G401 (cell line): ENCODE results near the gene PBRM1. TPM values are rescaled to one million over a fixed set of nuclear protein-coding genes. Genes with fewer than 3 reads are reported as not detected.
"Not testable (repeated sequence)": the region's sequence is repeated elsewhere in the genome, so short reads cannot be mapped to it uniquely, and the experiment has no call there.

Experiments
- DNase-seq: peaks from one replicate; pipeline ENCODE4 v3.0.0-alpha.2; 2015; ENCODE audit warnings: low spot score
- in situ Hi-C: cut with HindIII; loops from 2 replicates; pipeline ENCODE4 v1.10.0; 2016; ENCODE audit warnings: low sequenced_read_pairs, mixed read lengths
- total RNA-seq: library from RNA; depleted of rRNA; stranded (reverse); fragments of >200 nt; shearing (Covaris generic); gene quantifications from 2 replicates; pipeline ENCODE4 v1.2.3, GENCODE V29; 2014; rRNA removed

Gene PBRM1
- total RNA-seq, result 21.6 and 38.4 TPM in 2 replicates

- DNase-seq, result peak; percentile 95
- in situ Hi-C loops, result no loop called here
Observed at GRCh38 chr3:52685709-52686691, at the start of gene PBRM1, which contains the start of gene GNL3. TSS of gene PBRM1 (minus strand) at chr3:52685913. TSS of gene GNL3 (plus strand) at chr3:52686032. CDS start at chr3:52686093, 61 bp downstream.

- in situ Hi-C loops, result no loop called here
- DNase-seq, result no peak
Observed at GRCh38 chr3:52733256-52733891, 47.7 kb upstream of the PBRM1 start.

DNA sequence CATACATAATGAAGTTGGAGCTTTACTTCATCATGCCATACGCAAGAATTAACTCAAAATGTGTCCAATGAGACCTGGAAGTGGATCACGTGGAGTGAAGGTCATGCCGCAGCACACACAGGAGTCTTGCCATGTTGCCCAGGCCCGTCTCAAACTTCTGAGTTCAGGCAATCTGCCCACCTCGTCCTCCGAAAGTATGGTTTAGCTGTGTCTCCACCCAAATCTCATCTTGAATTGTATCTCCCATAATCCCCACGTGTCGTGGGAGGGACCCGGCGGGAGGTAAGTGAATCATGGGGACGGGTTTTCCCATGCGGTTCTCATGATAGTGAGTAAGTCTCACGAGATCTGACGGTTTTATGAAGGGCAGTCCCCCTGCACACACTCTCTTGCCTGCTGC lies 45.9 kb upstream of the PBRM1 start:
- in situ Hi-C loops, result no loop called here
- no peak for DNase-seq

DNA sequence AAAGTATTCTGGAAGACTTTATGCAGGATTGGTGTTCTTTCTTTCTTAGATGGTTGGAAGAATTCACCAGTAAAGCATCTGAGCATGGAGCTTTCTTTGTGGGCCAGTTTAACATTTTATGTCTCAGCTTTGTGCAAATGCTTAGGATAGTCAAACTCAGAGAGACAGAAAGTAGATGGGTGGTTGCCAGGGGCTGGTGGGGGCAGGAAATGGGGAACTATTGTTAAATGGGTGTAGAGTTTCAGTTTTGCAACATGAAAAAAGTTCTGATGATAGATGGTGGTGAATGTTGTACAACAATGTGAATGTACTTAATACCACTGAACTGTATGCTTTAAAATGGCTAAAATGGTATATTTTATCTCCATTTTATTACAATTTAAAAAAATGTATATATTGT lies 45.0 kb upstream of the PBRM1 start:
- in situ Hi-C loops, result no loop called here
- no peak for DNase-seq

- in situ Hi-C loops, DNase-seq: not testable (repeated sequence)
Observed at GRCh38 chr3:52728753-52729152, 43.0 kb upstream of the PBRM1 start.

GRCh38 chr3:52724511-52724910 lies 38.8 kb upstream of the PBRM1 start:
- no peak for DNase-seq
- in situ Hi-C loops, result no loop called here

- in situ Hi-C loops, result no loop called here
- no peak for DNase-seq
Observed at GRCh38 chr3:52723935-52724334, 38.2 kb upstream of the PBRM1 start.

DNA sequence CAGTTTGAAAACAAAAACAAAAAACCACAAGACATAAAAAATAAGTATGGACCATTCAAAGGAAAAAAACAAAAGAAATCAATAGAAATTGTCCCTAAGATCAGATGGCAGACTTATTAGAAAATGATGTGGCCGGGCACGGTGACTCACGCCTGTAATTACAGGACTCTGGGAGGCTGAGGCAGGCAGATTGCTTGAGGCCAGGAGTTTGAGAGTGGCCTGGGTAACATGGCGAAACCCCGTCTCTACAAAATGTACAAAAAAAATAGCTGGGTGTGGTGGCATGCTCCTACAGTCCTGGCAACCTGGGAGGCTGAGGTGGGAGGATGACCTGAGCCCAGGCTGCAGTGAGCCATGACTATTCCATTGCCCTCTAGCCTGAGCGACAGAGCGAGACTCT lies 36.8 kb upstream of the PBRM1 start:
- DNase-seq, result no peak
- in situ Hi-C loops, result no loop called here

DNA sequence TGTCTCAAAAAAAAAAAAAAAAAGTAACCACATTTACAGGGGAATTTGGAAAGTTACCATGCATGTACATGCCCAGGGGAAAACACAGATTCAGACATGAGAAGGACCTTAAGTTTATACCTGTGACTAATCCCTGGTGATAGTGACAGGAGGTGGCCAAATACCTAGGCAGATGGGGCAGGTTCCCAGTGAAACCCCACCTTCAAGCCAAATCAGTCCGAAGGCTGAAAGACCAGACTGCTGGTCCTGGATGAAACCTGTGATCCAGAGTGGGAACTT lies 36.0 kb upstream of the PBRM1 start:
- in situ Hi-C loops, result no loop called here
- DNase-seq, result no peak

DNA sequence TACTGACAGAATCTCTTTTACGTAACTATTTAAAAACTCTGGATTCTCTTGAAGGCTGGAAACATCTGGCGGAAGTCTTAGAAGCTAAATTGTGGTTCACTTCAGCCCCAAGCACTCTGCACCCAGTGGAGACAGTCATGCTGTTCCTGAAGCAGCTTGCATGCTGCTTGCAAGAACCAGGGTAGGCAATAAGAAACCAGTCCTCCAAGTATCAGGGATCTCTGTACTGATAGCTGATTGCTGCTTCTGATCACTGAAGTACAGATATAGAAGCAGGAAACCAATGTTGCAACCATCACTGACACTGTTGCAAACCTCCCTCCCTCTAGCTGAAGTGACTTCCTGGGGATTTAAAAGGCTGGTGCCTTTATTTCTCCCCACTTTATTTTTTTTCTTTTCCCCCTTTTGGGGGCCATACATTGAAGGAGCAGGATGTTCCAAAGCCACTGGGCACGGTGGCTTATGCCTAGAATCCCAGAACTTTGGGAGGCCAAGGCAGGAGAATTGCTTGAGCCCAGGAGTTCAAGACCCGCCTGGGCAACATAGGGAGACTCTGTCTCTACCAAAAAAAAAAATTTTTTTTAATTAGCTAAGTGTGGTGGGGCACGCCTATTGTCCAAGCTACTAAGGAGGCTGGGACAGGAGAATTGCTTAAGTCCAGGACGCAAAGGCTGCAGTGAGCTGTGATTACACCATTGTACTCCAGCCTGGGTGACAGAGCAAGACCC lies 35.5 kb upstream of the PBRM1 start:
- DNase-seq, result no peak
- in situ Hi-C loops, result no loop called here

DNA sequence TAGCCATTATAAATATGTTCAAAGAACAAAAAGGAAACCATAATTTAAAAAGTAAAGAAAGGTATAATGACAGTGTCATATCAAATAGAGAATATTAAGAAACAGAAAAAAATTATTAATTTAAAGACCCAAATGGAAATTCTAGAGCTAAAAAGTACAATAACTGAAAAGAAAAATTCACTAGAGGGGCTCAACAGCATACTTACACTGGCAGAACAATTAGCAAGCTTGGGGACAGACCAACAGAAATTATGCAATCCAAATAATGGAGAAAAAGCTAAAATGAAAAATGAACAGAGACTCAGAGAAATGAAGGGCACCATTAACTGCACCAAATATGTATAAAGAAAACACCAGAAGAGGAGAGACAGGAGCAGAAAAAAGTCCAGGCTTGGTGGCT lies 33.9 kb upstream of the PBRM1 start:
- in situ Hi-C loops, result no loop called here

GRCh38 chr3:52715714-52716305 lies 30.1 kb upstream of the PBRM1 start:
- in situ Hi-C loops, result no loop called here
- DNase-seq, result no peak

More for the DNA sequence above, 33.9 kb upstream of the PBRM1 start:
- DNase-seq, result no peak

- in situ Hi-C loops, result no loop called here
- no peak for DNase-seq
Observed at GRCh38 chr3:52714335-52715302, 28.9 kb upstream of the PBRM1 start.

DNA sequence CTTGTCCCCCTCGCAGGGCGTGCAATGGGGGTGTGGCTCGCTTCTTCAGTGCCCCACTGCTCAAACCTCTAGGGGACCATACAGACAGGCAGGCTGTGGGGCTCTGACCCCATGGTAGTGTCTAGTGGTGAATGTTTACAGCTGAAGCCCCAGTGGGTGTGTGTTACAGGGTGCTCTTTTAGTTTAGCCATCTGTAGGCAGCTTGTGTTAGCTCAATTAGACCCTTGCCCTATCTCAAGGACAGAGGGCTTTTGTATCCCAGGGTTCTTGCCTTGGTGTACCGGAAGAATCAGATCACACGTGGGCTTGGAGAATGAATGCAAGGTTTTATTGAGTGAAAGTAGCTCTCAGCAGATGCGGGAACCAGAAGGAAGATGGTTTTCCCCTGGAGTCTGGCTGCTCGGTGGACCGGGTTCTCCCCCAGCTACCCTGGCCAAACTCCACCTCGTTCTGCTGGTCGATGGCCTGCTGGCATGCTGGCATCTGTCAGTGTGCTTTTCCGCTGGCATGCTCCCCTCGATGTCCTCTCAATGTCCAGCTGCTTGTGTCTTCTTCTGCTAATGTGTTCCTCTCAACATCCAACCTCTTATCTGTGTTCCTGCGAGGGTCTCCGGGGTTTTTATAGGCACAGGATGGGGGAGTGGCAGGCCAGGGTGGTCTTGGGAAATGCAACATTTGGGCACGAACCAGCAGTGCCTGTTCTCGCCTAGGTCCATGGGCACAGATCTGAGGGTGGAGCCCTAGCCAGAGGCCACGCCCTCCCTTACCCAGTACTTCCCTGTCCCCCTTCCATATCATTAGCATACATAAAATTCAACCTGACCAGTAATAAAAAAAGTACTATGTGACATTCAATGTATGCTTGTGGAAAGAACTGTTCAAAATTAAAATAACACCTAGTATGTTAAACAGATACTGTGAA lies 26.8 kb upstream of the PBRM1 start:
- DNase-seq, result no peak
- in situ Hi-C loops, result no loop called here

GRCh38 chr3:52710512-52710911 lies 24.8 kb upstream of the PBRM1 start:
- DNase-seq, result no peak
- in situ Hi-C loops, result no loop called here

- DNase-seq, result no peak
- in situ Hi-C loops, result no loop called here
Observed at GRCh38 chr3:52707585-52707984, 21.9 kb upstream of the PBRM1 start.
